Body of pancreas (tissue), 4 donors: ENCODE data around the gene TMEM184A. TPM values are rescaled to one million over a fixed set of nuclear protein-coding genes. Genes with fewer than 3 reads are reported as not detected.

Experiments used
- ATAC-seq: fragments of 150-250 bp; one replicate; pipeline ENCODE4 v1.9.1; 2016
- DNase-seq, 4 donors: peaks; one replicate each; pipeline ENCODE4 v3.0.0-alpha.2; 2019
- H3K27ac ChIP-seq, 4 donors: fragments of 200-600 bp; sonication (generic); 1 replicate in 3 of 4; 2 replicates in 1 of 4; pipeline versions ENCODE4 v1.5.1 to v1.6.1; 2016 to 2019; ENCODE audit warnings: mild to moderate bottlenecking in 1 of 4, mixed read lengths in 1 of 4, moderate library complexity in 1 of 4
- H3K27me3 ChIP-seq, 2 donors: fragments of 200-600 bp; sonication (generic); one replicate each; pipeline ENCODE4 v1.6.0; 2016; ENCODE audit warnings: mild to moderate bottlenecking in 1 of 2
- H3K36me3 ChIP-seq, 2 donors: fragments of 200-600 bp; sonication (generic); replicated peaks in 1 of 2; 2 replicates each; pipeline ENCODE4 v1.5.1; 2016; ENCODE audit warnings: low read depth in 2 of 2; ENCODE audit not compliant: insufficient read depth in 1 of 2
- H3K4me1 ChIP-seq: fragments of 200-600 bp; sonication (generic); one replicate; pipeline ENCODE4 v1.6.0; 2016
- H3K4me3 ChIP-seq, 2 donors: fragments of 200-600 bp; sonication (generic); 1 replicate in 1 of 2; 2 replicates in 1 of 2; pipeline ENCODE4 v1.5.1; 2016 to 2019
- H3K9me3 ChIP-seq, 3 donors: fragments of 200-600 bp; sonication (generic); 1 replicate in 2 of 3; 2 replicates in 1 of 3; pipeline ENCODE4 v1.5.1; 2016
- POLR2A ChIP-seq, 3 donors: fragments of 450-650 bp; IDR thresholded peaks; one replicate each; pipeline ENCODE4 v1.6.1; 2016; ENCODE audit warnings: antibody characterized with exemption in 3 of 3, mild to moderate bottlenecking in 2 of 3
- WGBS, 2 donors: methylation state at CpG; one replicate each; pipeline ENCODE4 v1.1.5; 2017; 5-methylcytosine and 5-hydroxymethylcytosine counted together
- intact Hi-C: fragments of 100-400 bp; cut with DNase I; formaldehyde crosslinking; loops from one replicate; pipeline ENCODE4 v1.15.1; 2023
- total RNA-seq, 2 donors: library from RNA; depleted of rRNA; stranded (reverse); fragments of >200 nt; gene quantifications; one replicate each; pipeline ENCODE4 v1.1.0, GENCODE V29; 2016
- TF ChIP-seq, protein P1 (sequence below), 7 experiments: fragments of 450-650 bp in 4 of 7; fragments of 200-600 bp in 3 of 7; sonication (generic) in 3 of 7; IDR thresholded peaks; one replicate each; pipeline ENCODE4 v1.5.1; 2016 to 2019; ENCODE audit warnings: antibody characterized with exemption in 7 of 7

TMEM184A gene
- total RNA-seq, 2 donors from 2014 or later = 21.0 to 65.3 TPM

DNA sequence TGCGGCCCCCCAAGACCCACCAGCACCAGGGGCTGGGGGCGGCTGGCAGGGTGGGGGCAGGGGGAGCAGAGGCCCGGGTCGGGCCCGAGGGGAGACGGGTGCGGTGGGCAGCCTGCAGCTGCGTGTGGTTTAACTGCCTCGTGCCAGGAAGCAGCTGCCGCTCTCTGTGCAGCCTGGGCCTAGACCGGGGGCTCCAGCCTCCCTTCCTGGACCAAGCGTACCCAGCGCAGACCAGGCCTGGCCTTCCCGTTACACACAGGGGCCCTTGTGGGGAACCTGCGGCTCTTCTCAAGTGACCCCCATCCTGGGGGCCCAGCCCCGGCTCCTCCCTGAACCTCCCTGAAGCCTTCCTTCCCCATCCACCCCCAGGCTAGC lies 45.2 kb downstream of the TMEM184A start:
- intact Hi-C loops = no loop called here
- Histone ChIP-seq H3K4me1 (peaks cover 30% of the 10 kb centered on the region), H3K27ac (no peak overlapping the region), H3K27me3 (no peaks in the 10 kb centered on the region), H3K36me3 (no peaks in the 10 kb centered on the region), H3K9me3 (no peaks in the 10 kb centered on the region), H3K4me3 (no peak overlapping the region)
- ATAC-seq (no peak), DNase-seq (no peak)
- 67 to 81% methylated on average over 8 to 15 of the region's 16 CpGs for WGBS, 2 donors
- TF ChIP-seq, protein P1, sequence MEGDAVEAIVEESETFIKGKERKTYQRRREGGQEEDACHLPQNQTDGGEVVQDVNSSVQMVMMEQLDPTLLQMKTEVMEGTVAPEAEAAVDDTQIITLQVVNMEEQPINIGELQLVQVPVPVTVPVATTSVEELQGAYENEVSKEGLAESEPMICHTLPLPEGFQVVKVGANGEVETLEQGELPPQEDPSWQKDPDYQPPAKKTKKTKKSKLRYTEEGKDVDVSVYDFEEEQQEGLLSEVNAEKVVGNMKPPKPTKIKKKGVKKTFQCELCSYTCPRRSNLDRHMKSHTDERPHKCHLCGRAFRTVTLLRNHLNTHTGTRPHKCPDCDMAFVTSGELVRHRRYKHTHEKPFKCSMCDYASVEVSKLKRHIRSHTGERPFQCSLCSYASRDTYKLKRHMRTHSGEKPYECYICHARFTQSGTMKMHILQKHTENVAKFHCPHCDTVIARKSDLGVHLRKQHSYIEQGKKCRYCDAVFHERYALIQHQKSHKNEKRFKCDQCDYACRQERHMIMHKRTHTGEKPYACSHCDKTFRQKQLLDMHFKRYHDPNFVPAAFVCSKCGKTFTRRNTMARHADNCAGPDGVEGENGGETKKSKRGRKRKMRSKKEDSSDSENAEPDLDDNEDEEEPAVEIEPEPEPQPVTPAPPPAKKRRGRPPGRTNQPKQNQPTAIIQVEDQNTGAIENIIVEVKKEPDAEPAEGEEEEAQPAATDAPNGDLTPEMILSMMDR (IDR thresholded peaks at IDR 0.05) = no peak
- TF ChIP-seq POLR2A (IDR thresholded peaks at IDR 0.05) = no peak

DNA sequence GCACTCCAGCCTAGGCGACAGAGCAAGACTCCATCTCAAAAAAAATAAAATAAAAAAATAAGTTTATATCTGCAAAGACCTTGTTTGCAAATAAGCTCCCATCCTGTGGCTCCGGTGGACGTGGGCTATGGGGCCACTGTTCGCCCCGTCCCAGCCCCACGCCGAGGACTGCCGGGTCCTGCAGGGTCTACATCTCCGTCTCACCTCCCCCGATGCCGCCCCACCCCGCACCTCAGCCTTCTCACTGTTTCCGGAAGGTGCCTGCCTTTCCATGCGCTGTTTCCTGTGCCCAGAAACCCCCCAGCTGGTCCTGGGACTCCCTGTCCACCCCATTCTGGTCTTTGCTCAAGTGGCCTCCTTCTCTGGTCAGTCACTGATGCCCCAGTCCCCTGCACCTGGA lies 46.8 kb downstream of the TMEM184A start:
- H3K4me1 ChIP-seq = peaks cover 40% of the 10 kb centered on the region
- H3K36me3 ChIP-seq = no peaks in the 10 kb centered on the region
- WGBS, 2 donors = 91 to 97% methylated on average over 14 of the region's 14 CpGs
- H3K27me3 ChIP-seq = no peaks in the 10 kb centered on the region
- no peak overlapping the region for H3K27ac ChIP-seq
- no peak for DNase-seq
- no peak for ATAC-seq
- intact Hi-C loops = no loop called here
- H3K9me3 ChIP-seq = no peaks in the 10 kb centered on the region
- TF ChIP-seq POLR2A (IDR thresholded peaks at IDR 0.05) = no peak
- TF ChIP-seq, protein P1 (IDR thresholded peaks at IDR 0.05) = no peak
- no peak overlapping the region for H3K4me3 ChIP-seq

DNA sequence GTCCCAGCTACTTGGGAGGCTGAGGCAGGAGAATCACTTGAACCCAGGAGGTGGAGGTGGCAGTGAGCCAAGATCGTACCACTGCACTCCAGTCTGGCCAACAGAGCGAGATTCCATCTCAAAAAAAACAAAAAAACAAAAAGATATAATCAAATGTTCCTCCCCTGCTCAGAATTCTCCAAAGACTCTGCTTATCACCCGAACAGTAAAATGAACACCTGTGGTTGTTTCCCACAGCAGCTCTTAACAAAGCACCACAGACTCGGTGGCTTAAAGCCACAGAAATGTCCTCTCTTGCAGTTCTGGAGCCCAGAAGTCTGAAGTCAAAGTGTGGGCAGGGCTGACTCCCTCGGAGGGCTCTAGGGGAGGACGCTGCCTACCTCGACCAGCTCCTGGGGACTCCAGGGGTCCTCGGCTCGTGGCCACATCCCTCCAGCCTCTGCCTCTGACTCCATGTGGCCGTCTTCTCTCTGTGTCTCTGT lies 47.7 kb downstream of the TMEM184A start:
- peak in 2 of 3 donors; percentile 71 to 76 for TF ChIP-seq POLR2A (IDR thresholded peaks at IDR 0.05)
- TF ChIP-seq, protein P1 (IDR thresholded peaks at IDR 0.05) = no peak
- H3K4me3 ChIP-seq = no peak overlapping the region
- DNase-seq (peak; percentile 69 to 80 (median 74)), ATAC-seq (peak; percentile 49)
- peak overlapping the region; percentile 68 to 89 (median 84) for H3K27ac ChIP-seq
- intact Hi-C loops = no loop called here
- no peaks in the 10 kb centered on the region for H3K36me3 ChIP-seq
- H3K27me3 ChIP-seq = no peaks in the 10 kb centered on the region
- H3K9me3 ChIP-seq = no peaks in the 10 kb centered on the region
- peaks cover 44% of the 10 kb centered on the region for H3K4me1 ChIP-seq
- 20 to 50% methylated on average over 10 of the region's 10 CpGs for WGBS, 2 donors

DNA sequence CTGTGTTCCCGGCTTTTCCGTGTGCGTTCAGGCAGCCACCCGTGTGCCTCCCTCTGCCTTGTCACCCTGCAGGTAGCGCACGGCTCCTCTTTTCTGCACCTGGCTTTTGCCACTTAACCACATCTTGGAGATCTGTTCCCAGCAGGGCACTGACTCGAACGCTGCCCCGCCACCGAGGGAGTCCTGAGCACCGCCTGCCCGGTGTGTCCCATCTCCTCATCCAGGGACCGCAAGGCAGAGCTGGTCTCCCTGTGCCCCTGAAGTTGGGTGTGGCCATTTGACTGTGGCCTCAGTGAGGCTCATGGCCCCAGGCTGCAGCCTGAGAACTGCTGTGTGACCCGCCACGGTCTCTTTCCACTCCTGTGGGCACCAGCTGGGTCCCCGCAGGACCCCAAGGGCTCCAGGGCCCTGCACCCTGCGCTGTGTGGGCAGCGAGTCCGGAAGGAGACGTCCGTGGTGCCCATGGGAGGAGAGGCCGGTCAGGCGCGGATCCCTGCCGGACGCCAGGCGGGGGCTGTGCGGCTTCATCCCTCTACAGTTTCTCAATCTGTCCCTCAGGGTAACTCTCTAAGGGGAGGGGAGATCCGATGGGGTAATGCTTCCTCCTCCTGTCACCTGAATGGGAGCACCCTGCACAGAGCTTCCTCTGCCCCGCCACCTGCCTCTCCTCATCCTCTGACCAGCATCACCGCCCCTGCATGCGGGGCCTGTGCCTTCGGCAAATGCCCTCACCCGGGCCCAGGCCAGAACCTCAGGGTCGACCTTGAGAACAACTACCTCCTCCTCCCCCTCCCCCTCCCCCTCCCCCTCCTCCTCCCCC lies 50.1 kb downstream of the TMEM184A start:
- intact Hi-C loops = no loop called here
- Histone ChIP-seq H3K36me3 (peaks cover 0 to 4% of the 10 kb centered on the region in 2 donors), H3K9me3 (no peaks in the 10 kb centered on the region), H3K4me1 (peaks cover 63% of the 10 kb centered on the region), H3K27me3 (no peaks in the 10 kb centered on the region), H3K27ac (peak overlapping the region; percentile 45 to 91 (median 68)), H3K4me3 (no peak overlapping the region)
- TF ChIP-seq, protein P1 (IDR thresholded peaks at IDR 0.05) = no peak
- no peak for TF ChIP-seq POLR2A (IDR thresholded peaks at IDR 0.05)
- 52 to 62% methylated on average over 17 to 35 of the region's 35 CpGs for WGBS, 2 donors
- DNase-seq (peak; percentile 43 to 61 (median 48)), ATAC-seq (no peak)
